Testis (tissue), 2 donors: ENCODE results near the gene LIMS2.

Source experiments
- CTCF ChIP-seq, 3 experiments: fragments of 450-650 bp in 2 of 3; fragments of 200-600 bp in 1 of 3; sonication (generic) in 1 of 3; IDR thresholded peaks; one replicate each; pipeline ENCODE4 v1.5.1; 2016 to 2019; ENCODE audit warnings: antibody characterized with exemption in 3 of 3, mild to moderate bottlenecking in 2 of 3, moderate library complexity in 1 of 3
- POLR2A ChIP-seq: fragments of 450-650 bp; IDR thresholded peaks from one replicate; pipeline ENCODE4 v1.6.1; 2017; ENCODE audit warnings: antibody characterized with exemption, mild to moderate bottlenecking, moderate library complexity

- TF ChIP-seq CTCF (IDR thresholded peaks at IDR 0.05) (no peak), POLR2A (no peak)
Observed at GRCh38 chr2:127642706-127643438, 32.5 kb downstream of the LIMS2 start.
